Adrenal gland (tissue), 12 donors: Measurements from ENCODE around the gene GCGR. TPM values are rescaled to one million over a fixed set of nuclear protein-coding genes. Genes with fewer than 3 reads are reported as not detected.

Source experiments
- DNase-seq, 7 donors: peaks; one replicate each; pipeline ENCODE4 v3.0.0-alpha.2; 2019 to 2020
- H3K27ac ChIP-seq, 5 donors: fragments of 200-600 bp; sonication (generic) in 4 of 5; 1 replicate in 3 of 5; 2 replicates in 2 of 5; pipeline versions ENCODE4 v1.5.1 to v1.8.0; 2016 to 2020; ENCODE audit warnings: mild to moderate bottlenecking in 1 of 5
- H3K27me3 ChIP-seq: fragments of 200-600 bp; 2 replicates; pipeline ENCODE4 v1.8.0; 2021
- H3K36me3 ChIP-seq, 2 donors: fragments of 200-600 bp; replicated peaks in 1 of 2; 1 replicate in 1 of 2; 2 replicates in 1 of 2; pipeline versions ENCODE4 v1.5.1 to v1.8.0; 2018 to 2022
- H3K4me1 ChIP-seq, 2 donors: fragments of 200-600 bp; replicated peaks in 1 of 2; 1 replicate in 1 of 2; 2 replicates in 1 of 2; pipeline versions ENCODE4 v1.5.1 to v1.8.0; 2018 to 2021
- H3K4me3 ChIP-seq, 4 donors: fragments of 200-600 bp; sonication (generic) in 3 of 4; one replicate each; pipeline ENCODE4 v1.5.1; 2016 to 2018
- H3K9me3 ChIP-seq, 3 donors: fragments of 200-600 bp; sonication (generic) in 1 of 3; replicated peaks in 1 of 3; 1 replicate in 2 of 3; 2 replicates in 1 of 3; pipeline versions ENCODE4 v1.5.1 to v1.8.0; 2016 to 2021
- CTCF ChIP-seq, 6 experiments: fragments of 450-650 bp in 4 of 6; fragments of 200-600 bp in 2 of 6; sonication (generic) in 1 of 6; IDR thresholded peaks; 1 replicate in 5 of 6; 2 replicates in 1 of 6; pipeline versions ENCODE4 v1.5.1 to v1.8.0; 2016 to 2021; ENCODE audit warnings: antibody characterized with exemption in 6 of 6, mild to moderate bottlenecking in 2 of 6, moderate library complexity in 1 of 6
- POLR2A ChIP-seq, 2 donors: fragments of 450-650 bp; IDR thresholded peaks; one replicate each; pipeline ENCODE4 v1.6.1; 2017; ENCODE audit warnings: antibody characterized with exemption in 2 of 2, mild to moderate bottlenecking in 2 of 2, moderate library complexity in 1 of 2
- WGBS, 4 donors: extraction: QIAGEN DNeasy Blood & Tissue Kit in 2 of 4; methylation state at CpG; one replicate each; pipeline versions ENCODE4 v1.1.5 to v1.1.7; 2013 to 2017; 5-methylcytosine and 5-hydroxymethylcytosine counted together
- intact Hi-C, 2 donors: fragments of 100-400 bp; cut with DNase I; formaldehyde crosslinking; loops; one replicate each; pipeline versions ENCODE4 v1.14.1 to v1.15.0; 2022 to 2023
- polyA plus RNA-seq, 3 donors: library from polyadenylated mRNA; stranded (reverse); fragments of 200-250 nt in 2 of 3; fragments of 350-450 nt in 1 of 3; fragmentation: Illumina TruSeq in 1 of 3; extraction: RNeasy Lipid Tissue Mini Kit (QIAGEN cat#74804) in 1 of 3; gene quantifications; one replicate each; pipeline ENCODE4 v1.2.3, GENCODE V29; 2013 to 2014
- total RNA-seq, 9 donors: library from RNA; depleted of rRNA in 4 of 9; stranded (reverse); fragments of >200 nt in 4 of 9; fragments of 120-200 nt in 1 of 9; fragmentation: NEBNext Ultra II Directional in 1 of 9; extraction: Animal tissue kit (Norgen Biotek cat#: 25700) in 1 of 9; gene quantifications; one replicate each; pipeline versions ENCODE4 v1.1.0 to v1.2.4, GENCODE V29; 2013 to 2023
- donor health status: healthy with polysubstance abuse.
- donor health status: Bipolar disorder and iron deficiency.
- donor health status: DM: yes; HTN: yes; CAD: no.
- donor health status: DM: no; HTN: no; CAD: no.
- donor health status: DM: no; HTN: no; CAD: no.
- donor health status: DM: yes; HTN: yes; CAD: no.

GCGR gene
- total and polyA plus RNA-seq, 12 donors, result 0.11 to 48.7 (median 2.1) TPM; not detected in 3

- H3K4me1 ChIP-seq, result peaks cover 16 to 22% of the 10 kb centered on the region in 2 donors
- TF ChIP-seq POLR2A (IDR thresholded peaks at IDR 0.05) (no peak), CTCF (IDR thresholded peaks at IDR 0.05) (no peak)
- intact Hi-C loops, result no loop called here
- no peaks in the 10 kb centered on the region for H3K36me3 ChIP-seq
- 87 to 89% (median 88%) methylated on average over 25 to 31 of the region's 31 CpGs for WGBS, 4 donors
- no peaks in the 10 kb centered on the region for H3K9me3 ChIP-seq
- no peaks in the 10 kb centered on the region for H3K27me3 ChIP-seq
- peak overlapping the region in 3 of 5 donors; percentile 81 to 89 (median 88) for H3K27ac ChIP-seq
- H3K4me3 ChIP-seq, result peak overlapping the region in 3 of 4 donors; percentile 48 to 93 (median 53)
- no peak for DNase-seq
These were observed 30.2 kb downstream of the GCGR start for GRCh38 chr17:81833921-81834830.

- DNase-seq, result no peak
These were observed 30.9 kb downstream of the GCGR start, which contains the start of gene PPP1R27 for GRCh38 chr17:81834831-81835267. TSS of gene PPP1R27 (minus strand) at chr17:81835050. CDS start at chr17:81834953, 97 bp downstream.

GRCh38 chr17:81837641-81838040 is 33.7 kb downstream of the GCGR start:
- Histone ChIP-seq H3K36me3 (no peaks in the 10 kb centered on the region), H3K27ac (peak overlapping the region in 1 of 5 donors; percentile 35), H3K4me1 (peaks cover 11 to 23% of the 10 kb centered on the region in 2 donors), H3K4me3 (no peak overlapping the region), H3K9me3 (no peaks in the 10 kb centered on the region), H3K27me3 (no peaks in the 10 kb centered on the region)
- TF ChIP-seq POLR2A (IDR thresholded peaks at IDR 0.05) (no peak), CTCF (IDR thresholded peaks at IDR 0.05) (no peak)
- DNase-seq, result peak in 2 of 7 donors; percentile 52 to 84
- WGBS, 4 donors, result 35 to 50% (median 40%) methylated on average over 9 of the region's 9 CpGs
- intact Hi-C loops, result no loop called here

More at GRCh38 chr17:81834831-81835267, 30.9 kb downstream of the GCGR start, which contains the start of gene PPP1R27:
- no peaks in the 10 kb centered on the region for H3K9me3 ChIP-seq
- no peaks in the 10 kb centered on the region for H3K27me3 ChIP-seq
- H3K4me1 ChIP-seq, result peaks cover 16 to 22% of the 10 kb centered on the region in 2 donors
- peak within 1 kb of the TSS in 2 of 5 donors; percentile 88 to 89 for H3K27ac ChIP-seq
- WGBS, 4 donors, result 80 to 97% (median 88%) methylated on average over 2 to 26 of the region's 26 CpGs
- intact Hi-C loops, result no loop called here
- TF ChIP-seq CTCF (IDR thresholded peaks at IDR 0.05), result no peak
- no peak for TF ChIP-seq POLR2A (IDR thresholded peaks at IDR 0.05)
- H3K36me3 ChIP-seq, result no peaks in the 10 kb centered on the region
- H3K4me3 ChIP-seq, result peak within 1 kb of the TSS in 1 of 4 donors; percentile 53

GRCh38 chr17:81838753-81839255 is 34.9 kb downstream of the GCGR start:
- WGBS, 4 donors, result 44 to 69% (median 52%) methylated on average over 12 to 17 of the region's 17 CpGs
- no peaks in the 10 kb centered on the region for H3K27me3 ChIP-seq

More at GRCh38 chr17:81838753-81839255, 34.9 kb downstream of the GCGR start:
- no peaks in the 10 kb centered on the region for H3K9me3 ChIP-seq
- peaks cover 0 to 7% of the 10 kb centered on the region in 2 donors for H3K36me3 ChIP-seq
- H3K4me1 ChIP-seq, result peaks cover 8 to 30% of the 10 kb centered on the region in 2 donors
- TF ChIP-seq CTCF (IDR thresholded peaks at IDR 0.05), result no peak
- TF ChIP-seq POLR2A (IDR thresholded peaks at IDR 0.05), result no peak
- no peak overlapping the region for H3K27ac ChIP-seq
- intact Hi-C loops, result no loop called here
- no peak for DNase-seq
- H3K4me3 ChIP-seq, result no peak overlapping the region
